ENCODE data around the gene CTNNA3. TPM values are rescaled to one million over a fixed set of nuclear protein-coding genes. Genes with fewer than 3 reads are reported as not detected.

Gene CTNNA3
- total and polyA plus RNA-seq, 2 of the 4 experiments (the other 2 are of a cell fraction) = 0.19 to 0.90 TPM

GRCh38 chr10:66927251-66927935, 768.6 kb downstream of the CTNNA3 start:
- Histone ChIP-seq H3K4me3 (ENCODE audit: insufficient read depth, low read depth, low read length) (no peak overlapping the region), H2BK20ac (ENCODE audit: low read depth, low read length) (no peak overlapping the region), H3K18ac (ENCODE audit: low read depth, low read length) (no peak overlapping the region), H3K9me1 (ENCODE audit: insufficient read depth, low read length) (no peaks in the 10 kb centered on the region), H4K20me1 (ENCODE audit: insufficient read depth, low read length) (no peaks in the 10 kb centered on the region), H3K23ac (ENCODE audit: low read depth, low read length) (no peak overlapping the region), H4K91ac (ENCODE audit: insufficient read depth, low read depth, low read length) (no peak overlapping the region), H3K79me1 (ENCODE audit: low read depth in 1 of 2, low read length in 2 of 2) (no peaks in the 10 kb centered on the region), H4K8ac (ENCODE audit: low read depth in 2 of 2, low read length in 2 of 2) (no peak overlapping the region), H3K27me3 (ENCODE audit: control insufficient read depth, insufficient read depth, low read length) (peaks cover 14% of the 10 kb centered on the region), H2BK120ac (ENCODE audit: low read depth, low read length) (no peak overlapping the region), H3K36me3 (ENCODE audit: control insufficient read depth, insufficient read depth, low read length) (no peaks in the 10 kb centered on the region), H3K4me2 (ENCODE audit: low read depth, low read length) (no peak overlapping the region), H3K14ac (replicated peaks; ENCODE audit: low read depth, low read length) (no peak overlapping the region), H4K5ac (ENCODE audit: low read depth, low read length) (no peak overlapping the region), H2AK5ac (ENCODE audit: low read depth, low read length) (no peak overlapping the region), H2AFZ (replicated peaks; ENCODE audit: low read length, poor library complexity) (no peak overlapping the region), H3K4me1 (ENCODE audit: control insufficient read depth, insufficient read depth, low read length) (no peaks in the 10 kb centered on the region), H2AK9ac (replicated peaks; ENCODE audit: low read depth, low read length, poor library complexity) (no peak overlapping the region), H3K27ac (ENCODE audit: insufficient read depth, low read length) (no peak overlapping the region), H3K4ac (ENCODE audit: low read depth, low read length) (no peak overlapping the region), H3K9me3 (ENCODE audit: control insufficient read depth, insufficient read depth, low read length) (no peaks in the 10 kb centered on the region), H2BK5ac (ENCODE audit: low read depth, low read length, poor library complexity, severe bottlenecking) (no peak overlapping the region), H3K56ac (ENCODE audit: extremely low read depth, insufficient read depth, low read length) (no peak overlapping the region), H2BK15ac (ENCODE audit: low read depth, low read length) (no peak overlapping the region), H3K9ac (ENCODE audit: low read depth, low read length) (no peak overlapping the region)
- intact Hi-C loops (cut with micrococcal nuclease) (no loop called here), in situ Hi-C loops (cut with MboI; ENCODE audit: low sequenced_read_pairs) (loop anchor here (25.0 kb wide), 1 partner anchor 585 kb away; no protein-coding TSS in a partner anchor), dilution Hi-C loops (cut with HindIII; ENCODE audit: low sequenced_read_pairs, unreplicated experiment) (no loop called here)
- BruUV-seq (replicated peaks) = no TSS peak
- POLR2A ChIA-PET (ENCODE audit: unreplicated experiment) = no interaction called here
- CTCF ChIA-PET = interaction anchor here (0.6 kb wide), 1 partner anchor 70 kb away, joined by 3 read pairs; no protein-coding TSS in a partner anchor
- 83% methylated on average over 5 of the region's 11 CpGs; no CpG with 5 or more reads in 1 of the 2 experiments for WGBS, 2 experiments (ENCODE audit: extremely low coverage in 2 of 2, insufficient read length in 1 of 2)
- DNase-seq (no peak), ATAC-seq (ENCODE audit: low read depth) (no peak)
- TF ChIP-seq USF2 (IDR thresholded peaks at IDR 0.05; ENCODE audit: low read depth, low read length) = no peak
- no peak for TF ChIP-seq POLR2A (IDR thresholded peaks at IDR 0.05; ENCODE audit: low read depth, low read length)
- TF ChIP-seq MXI1 (IDR thresholded peaks at IDR 0.05; ENCODE audit: borderline replicate concordance, low read depth, low read length) = no peak
- no peak for TF ChIP-seq RFX5 (IDR thresholded peaks at IDR 0.05; ENCODE audit: low read depth, low read length)
- TF ChIP-seq MAZ (IDR thresholded peaks at IDR 0.05; ENCODE audit: borderline replicate concordance, low read depth, low read length) = no peak
- no peak for TF ChIP-seq CHD1 (IDR thresholded peaks at IDR 0.05; ENCODE audit: low read depth, low read length)
- TF ChIP-seq BHLHE40 (IDR thresholded peaks at IDR 0.05; ENCODE audit: low read depth, low read length) = no peak
- TF ChIP-seq FOS (IDR thresholded peaks at IDR 0.05; ENCODE audit: low read depth, low read length) = no peak
